ENCODE measurements around the gene AP3D1. TPM values are rescaled to one million over a fixed set of nuclear protein-coding genes. Genes with fewer than 3 reads are reported as not detected.

The AP3D1 gene
- polyA plus RNA-seq, 4 donors: 96.5 to 124 (median 111) TPM

DNA sequence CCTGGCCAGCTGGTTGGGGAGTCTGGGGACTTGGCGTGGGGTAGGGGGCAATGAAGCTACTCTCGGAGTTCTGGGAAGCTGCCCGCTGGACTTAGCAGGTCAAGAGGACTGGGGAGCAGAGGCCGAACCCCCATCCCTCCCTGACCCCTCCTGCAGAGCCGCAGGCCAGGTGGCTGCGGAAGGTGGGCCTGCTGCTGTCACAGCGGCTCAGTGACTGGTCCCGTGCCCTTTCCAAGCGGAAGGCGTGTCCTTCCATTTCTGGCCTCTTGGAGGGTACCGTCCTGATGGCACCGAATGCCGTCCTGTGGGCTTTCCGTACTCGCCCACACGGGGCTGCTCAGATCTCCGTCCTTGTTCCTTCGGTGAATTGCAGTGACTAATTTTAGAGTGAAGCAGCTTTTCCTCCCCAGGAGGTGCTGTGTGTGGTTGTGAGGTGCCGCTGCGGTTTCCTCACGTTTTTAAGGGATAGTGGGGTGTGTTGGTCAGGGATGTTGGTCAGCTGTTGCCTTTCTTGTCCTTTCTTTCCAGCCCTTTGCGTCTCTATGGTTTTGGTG lies 33.1 kb upstream of the AP3D1 start:
- DNase-seq (ENCODE audit: low read depth in 4 of 4, low spot score in 3 of 4): no peak

DNA sequence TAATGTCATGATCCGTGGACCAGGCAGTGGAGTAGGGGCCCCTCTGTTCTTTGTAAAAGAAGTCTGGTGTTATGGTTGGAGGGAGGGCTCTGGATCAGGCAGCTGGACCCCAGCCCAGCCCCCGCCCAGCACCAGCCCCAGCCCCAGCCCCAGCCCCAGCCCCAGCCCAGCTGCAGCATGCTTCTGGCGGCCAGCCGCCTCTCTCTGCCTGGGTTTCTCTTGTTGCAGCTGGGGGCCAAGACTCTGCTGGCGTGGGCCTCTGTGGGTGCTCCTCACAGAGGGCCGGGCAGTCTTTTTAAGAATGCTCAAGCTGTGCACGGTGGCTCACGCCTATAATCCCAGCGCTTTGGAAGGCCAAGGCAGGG lies 30.2 kb upstream of the AP3D1 start:
- DNase-seq (ENCODE audit: low read depth in 4 of 4, low spot score in 3 of 4): no peak

DNA sequence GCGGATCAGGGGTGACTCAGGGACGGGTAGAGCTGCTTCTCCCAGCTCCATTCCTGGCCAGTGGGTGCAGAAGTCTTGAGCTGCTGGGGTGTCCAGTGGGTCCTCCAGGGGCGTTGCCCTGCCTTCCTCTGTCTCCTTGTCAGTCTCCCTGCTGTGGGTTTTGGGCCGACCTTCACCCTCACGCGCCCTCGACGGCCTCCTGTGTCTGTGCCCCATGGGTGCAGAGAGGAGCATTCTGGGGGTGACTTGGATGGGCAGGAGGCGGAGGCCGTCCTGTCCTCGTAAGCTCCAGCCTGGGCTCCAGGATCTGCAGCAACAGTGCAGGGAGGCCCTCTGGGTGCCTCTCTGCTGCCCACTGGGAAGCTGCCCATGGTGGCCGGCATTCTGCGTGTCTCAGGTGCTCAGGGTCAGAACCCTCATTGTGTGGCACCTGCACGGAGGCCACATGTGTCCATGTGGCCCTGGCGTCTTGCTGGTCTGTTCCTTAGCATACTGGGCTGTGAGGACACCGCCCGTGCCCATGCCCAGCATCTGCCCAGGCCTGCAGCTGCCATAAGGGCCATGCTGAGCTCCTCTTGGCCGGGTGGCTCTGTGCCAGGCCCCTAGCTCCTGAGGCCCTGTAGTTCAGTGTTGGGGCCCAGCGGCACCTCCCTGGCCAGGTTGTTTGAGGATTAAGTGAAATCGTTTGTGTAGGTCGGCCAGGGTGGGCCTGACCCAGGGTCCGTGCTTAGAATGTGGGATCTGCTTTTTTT lies 29.7 kb upstream of the AP3D1 start:
- DNase-seq (ENCODE audit: low read depth in 4 of 4, low spot score in 3 of 4): no peak

DNA sequence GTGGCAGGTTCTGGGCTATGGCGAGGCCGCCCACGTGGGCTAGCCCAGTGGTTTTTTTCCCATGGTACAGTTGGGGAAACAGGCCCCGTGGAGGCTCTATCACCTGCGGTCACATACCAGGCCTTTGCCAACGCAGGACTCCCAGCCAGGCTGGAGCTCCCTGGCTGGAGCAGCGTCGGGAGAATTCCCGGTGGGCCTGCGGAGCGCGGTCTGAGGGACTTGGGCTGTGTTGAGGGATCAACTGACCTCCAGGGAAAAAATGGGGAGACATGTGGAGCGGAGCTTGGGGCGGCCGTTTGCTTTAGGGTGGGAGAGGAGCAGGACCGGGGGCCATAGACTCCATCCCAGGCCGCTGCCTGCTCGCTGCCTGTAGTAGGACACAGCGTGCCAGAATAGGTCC lies 28.7 kb upstream of the AP3D1 start:
- DNase-seq (ENCODE audit: low read depth in 4 of 4, low spot score in 3 of 4): no peak

- no peak for DNase-seq (ENCODE audit: low read depth in 4 of 4, low spot score in 3 of 4)
These were observed 27.7 kb upstream of the AP3D1 start for GRCh38 chr19:2179095-2179494.

- no peak for DNase-seq (ENCODE audit: low read depth in 4 of 4, low spot score in 3 of 4)
These were observed 25.1 kb upstream of the AP3D1 start for GRCh38 chr19:2176337-2176994.

DNA sequence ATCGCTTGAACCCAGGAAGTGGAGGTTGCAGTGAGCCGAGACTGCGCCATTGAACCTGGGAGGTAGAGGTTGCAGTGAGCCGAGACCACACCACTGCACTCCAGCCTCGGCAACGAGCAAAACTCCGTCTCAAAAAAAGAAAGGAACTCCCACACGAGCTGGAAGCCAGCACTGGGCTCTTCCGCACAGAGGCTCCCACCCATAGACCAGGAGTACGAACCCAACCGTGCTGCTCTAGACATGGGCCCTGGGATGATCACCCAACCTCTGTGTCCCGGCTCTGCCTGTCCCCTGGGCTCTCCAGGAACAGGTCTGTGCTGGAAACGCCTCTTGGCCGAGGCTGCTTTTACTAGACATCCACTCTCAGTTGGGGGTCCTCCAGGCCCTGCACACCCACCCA lies 24.4 kb upstream of the AP3D1 start:
- DNase-seq (ENCODE audit: low read depth in 4 of 4, low spot score in 3 of 4): no peak

DNA sequence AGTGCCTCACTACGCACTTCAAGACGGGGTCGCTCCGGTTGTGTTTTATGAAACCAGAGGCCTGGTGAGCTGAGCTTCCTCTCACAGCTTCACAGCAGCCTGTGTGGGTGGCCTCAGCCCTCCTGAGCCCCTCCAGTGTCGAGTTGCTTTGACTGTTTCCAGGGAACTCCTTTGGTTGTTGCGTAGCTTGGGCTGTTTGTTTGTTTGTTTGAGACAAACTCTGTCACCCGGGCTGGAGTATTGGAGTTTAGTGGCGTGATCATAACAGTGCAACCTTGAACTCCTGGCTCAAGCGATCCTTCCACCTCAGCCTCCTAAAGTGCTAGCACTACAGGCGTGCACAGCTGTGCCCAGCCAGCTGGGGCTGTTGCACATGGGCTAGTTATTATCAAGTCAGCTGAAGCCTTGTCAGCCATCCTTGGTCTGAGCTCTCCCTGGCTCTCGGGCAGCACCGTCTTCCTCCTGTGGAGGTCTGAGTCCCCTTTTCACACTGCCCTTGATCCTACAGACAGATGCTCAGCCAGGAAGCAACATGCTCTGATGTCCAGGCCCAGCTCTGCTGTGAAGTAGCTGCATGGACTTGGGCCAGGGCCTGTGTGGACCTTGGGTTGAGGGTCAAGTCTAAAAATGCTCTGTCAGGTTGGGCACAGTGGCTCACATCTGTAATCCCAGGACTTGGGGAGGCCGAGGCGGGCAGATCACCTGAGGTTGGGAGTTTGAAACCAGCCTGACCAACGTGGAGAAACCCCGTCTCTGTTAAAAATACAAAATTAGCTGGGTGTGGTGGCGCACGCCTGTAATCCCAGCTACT lies 22.6 kb upstream of the AP3D1 start:
- DNase-seq (ENCODE audit: low read depth in 4 of 4, low spot score in 3 of 4): no peak

GRCh38 chr19:2173388-2173766 lies 22.0 kb upstream of the AP3D1 start:
- DNase-seq (ENCODE audit: low read depth in 4 of 4, low spot score in 3 of 4): no peak

DNA sequence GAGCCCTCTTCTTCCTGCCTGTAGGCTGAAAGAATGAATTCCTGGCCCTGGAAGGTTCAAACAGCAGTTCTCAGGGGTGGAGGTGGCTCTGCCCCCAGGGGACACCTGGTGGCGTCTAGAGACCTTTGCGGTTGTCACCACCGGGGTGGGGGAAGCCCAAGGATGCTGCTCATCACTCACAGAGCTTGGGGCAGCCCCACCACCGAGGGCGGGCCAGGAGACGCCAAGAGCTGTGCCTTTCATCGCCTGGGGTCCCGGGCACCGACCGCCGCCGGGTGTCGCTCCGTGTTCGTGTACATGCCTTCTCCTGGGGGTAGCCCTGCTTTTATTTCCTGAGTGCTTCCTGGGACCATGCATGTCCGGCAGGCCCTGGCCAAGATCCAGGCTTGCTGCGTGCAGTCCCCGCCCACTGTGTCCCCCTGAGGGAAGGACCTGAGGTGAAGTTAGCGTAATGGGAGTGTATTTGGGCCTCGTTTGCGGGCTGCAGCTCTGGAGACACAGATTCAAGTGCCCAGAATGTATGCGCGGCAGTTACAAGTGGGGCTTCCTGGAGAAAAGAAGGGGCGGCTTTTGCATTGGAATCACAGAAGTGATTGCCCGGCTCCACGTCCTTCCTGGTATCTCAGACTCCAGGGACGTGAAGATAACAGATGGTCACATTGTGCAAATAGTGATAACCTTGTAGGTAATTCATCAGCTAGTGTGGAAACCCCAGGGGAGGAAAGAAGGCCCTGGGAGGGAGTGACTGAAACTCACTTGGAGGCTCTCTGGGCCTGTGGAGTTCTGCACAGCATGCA lies 20.2 kb upstream of the AP3D1 start:
- no peak for DNase-seq (ENCODE audit: low read depth in 4 of 4, low spot score in 3 of 4)

DNA sequence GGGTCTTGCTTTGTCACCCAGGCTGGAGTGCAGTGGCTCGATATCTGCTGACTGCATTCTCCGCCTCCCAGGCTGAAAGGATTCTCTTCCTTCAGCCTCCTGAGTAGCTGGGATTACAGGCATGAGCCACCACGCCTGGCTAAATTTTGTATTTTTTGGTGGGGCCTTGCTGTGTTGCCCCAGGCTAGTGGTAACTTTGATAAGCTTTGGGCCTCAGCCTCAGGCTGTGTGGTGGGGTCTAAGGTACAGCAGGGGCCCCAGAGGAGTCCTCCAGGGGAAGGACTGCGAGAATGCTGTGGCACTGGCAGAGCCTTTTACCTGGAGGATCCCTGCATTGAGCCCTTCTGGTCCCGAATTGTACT lies 19.6 kb upstream of the AP3D1 start:
- DNase-seq (ENCODE audit: low read depth in 4 of 4, low spot score in 3 of 4): no peak

DNA sequence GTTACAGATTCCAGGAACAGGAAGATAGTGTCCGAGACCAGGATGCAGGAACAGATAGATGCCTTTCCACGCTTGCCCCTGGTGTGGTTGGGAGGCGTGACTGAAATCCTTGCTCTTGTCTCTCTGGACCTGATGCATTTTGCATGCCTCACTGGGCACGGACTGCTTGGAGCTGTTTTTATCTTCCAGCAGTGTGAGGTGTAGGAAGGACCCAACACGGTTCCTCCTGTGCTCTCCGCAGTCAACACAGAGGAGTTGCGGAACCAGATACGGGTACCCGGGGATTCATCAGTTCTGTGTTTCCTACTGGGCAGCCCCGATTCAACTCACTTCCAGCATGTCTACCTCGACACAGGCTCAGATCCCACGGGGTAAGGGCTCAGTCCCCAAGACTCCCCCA lies 18.9 kb upstream of the AP3D1 start:
- no peak for DNase-seq (ENCODE audit: low read depth in 4 of 4, low spot score in 3 of 4)

DNA sequence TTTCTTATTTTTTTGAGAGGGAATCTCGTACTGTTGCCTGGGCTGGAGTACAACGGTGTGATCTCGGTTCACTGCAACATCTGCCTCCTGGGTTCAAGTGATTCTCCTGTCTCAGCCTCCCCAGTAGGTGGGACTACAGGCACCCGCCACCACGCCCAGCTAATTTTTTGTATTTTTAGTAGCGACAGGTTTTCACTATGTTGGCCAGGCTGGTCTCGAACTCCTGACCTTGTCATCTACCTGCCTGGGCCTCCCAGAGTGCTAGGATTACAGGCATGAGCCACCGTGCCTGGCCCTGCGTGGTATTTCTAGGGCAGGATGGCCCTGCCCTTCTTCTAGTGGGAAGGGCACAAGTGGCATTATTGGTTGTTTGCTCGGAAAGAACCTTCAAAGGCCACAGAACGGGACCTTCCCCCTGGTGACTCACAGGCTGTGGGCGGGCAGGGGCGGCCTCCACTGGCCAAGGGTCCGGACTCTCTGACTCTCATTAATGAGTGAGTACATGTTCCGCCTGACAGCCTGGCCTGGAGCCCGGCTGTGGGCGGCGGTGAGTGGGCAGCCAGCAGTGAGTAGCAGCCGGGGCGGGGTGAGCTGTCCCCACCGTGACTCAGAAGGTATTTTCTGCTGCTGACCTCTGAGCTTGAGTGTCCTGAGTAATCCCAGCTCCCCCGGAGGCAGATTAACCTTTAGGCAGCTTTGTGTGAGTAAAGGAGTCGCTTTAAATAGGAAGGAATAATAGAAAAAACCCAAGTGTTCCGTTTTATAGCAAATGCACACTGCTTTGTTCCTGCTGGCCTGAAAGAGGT lies 17.5 kb upstream of the AP3D1 start:
- peak in 3 of 4 donors; percentile 59 to 71 (median 65) for DNase-seq (ENCODE audit: low read depth in 4 of 4, low spot score in 3 of 4)

DNA sequence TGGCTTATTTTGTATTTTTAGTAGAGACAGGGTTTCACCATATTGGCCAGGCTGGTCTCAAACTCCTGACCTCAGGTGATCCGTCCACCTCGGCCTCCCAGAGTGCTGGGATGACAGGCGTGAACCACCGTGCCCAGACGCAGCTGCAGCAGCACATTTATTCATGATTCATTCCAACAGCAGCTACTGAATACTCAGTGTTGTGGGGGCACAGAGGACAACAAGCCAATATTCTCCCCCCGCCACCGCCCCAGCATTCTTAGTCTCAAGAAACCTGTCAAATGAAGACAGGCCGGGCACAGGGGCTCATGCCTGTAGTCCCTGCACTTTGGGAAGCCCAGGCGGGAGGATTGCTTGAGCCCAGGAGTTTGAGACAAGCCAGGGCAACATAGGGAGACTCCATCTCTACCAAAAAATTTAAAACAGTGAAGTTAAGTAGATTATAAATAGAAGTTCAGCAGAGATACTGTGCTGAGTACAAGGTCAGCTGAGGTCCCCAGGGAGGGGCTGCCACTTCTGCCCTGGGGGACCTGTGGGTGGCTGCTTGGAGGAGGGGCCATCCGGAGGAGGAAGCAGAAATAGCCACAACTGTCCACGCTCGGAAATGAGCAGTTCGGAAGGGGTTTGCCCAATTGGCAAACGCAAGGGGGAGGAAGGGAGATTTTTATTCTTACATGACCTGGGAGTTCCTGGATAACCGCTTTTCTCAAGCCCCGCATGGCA lies 16.7 kb upstream of the AP3D1 start:
- DNase-seq (ENCODE audit: low read depth in 4 of 4, low spot score in 3 of 4): no peak

DNA sequence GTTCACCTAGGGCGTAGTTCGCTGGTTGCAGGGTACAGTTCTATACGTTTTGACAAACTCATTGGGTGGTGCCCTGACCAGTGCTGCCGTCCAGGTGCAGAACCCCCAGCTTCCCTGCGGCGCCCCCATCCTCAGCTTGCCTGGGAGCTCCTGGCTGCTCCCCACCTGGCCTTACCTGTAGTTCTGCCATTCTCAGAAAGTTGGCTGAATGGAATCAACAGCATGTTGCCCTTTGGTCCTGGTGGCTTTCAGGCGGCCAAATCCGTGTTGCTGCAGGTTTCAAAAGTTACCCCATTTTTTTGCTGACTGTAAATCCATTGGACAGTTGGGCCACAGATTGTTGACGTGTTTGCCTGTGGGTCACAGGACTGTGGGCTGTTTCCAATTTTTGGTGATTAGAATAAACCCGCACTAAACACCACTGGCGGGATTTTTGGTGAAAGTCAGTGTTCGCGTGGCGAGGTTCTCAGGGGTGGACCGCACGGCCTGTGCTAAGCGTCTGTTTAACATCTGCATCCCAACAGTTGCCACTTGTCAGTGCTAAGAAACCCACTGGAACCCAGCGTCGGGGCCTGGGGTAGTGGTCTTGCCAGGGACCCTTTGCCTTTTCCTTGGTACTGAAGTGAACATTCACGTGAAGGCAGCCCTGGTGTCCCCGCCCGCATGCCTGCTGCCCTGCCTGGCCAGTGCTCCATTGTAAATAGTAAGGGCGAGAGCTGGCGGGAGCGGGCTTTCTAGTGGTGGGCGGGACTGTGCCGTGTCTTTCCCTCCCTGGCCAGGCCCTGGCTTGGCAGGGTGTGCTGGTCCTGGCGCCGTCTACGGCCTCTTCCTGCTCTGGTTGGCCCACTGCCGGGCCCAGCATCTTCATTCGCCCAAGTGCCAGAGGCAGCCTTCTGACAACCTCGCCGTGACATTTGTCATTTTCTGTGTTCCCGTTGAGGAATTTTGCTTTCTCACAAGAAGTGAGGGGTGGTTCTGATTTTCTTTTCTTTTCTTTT lies 15.7 kb upstream of the AP3D1 start:
- DNase-seq (ENCODE audit: low read depth in 4 of 4, low spot score in 3 of 4): no peak

DNA sequence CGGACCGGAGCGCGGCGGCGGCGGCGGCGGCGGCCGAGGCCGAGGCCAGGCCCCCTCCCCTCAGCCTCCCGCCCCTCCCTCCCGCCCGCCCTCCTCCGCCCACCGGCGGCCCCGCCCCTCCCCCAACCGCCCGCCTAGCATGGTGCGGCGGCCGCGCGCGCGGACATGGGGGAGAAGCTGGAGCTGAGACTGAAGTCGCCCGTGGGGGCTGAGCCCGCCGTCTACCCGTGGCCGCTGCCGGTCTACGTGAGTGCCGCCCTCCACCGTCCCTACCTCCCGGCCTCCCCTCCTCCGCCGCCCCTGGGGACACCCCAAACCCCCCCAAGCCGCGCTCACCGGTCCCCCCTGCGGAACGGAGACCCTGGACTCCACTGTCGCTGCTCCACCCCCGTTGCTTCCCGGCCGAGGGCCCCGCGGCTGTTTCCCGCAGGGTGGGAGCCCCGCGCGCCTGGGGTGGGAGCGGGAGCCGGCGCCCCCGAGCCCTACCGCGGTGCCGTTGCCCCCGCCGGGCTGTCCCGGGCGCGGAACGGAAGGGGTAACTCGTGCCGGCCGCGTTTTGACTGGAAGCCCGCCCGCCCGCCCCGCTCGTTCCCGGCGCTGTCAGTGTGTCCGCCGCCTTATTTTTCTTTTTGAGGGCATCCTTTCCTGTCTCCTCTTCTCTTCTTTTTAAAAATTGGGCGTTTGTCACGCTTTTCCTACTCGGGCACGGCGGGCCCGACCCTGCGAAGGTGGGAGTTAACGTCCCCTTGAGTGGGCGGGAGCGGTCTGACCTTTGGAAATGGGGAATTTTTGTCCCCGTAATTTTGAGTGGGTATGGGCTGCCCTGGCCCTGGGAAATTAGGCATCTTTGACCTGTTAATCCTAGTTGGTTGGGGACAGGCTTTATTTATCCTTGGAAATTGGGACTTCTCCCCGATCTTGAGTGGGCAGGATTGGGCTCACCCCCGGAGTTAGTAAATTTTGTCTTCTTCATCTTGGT lies 12.9 kb upstream of the AP3D1 start:
- DNase-seq (ENCODE audit: low read depth in 4 of 4, low spot score in 3 of 4): no peak

- no peak for DNase-seq (ENCODE audit: low read depth in 4 of 4, low spot score in 3 of 4)
These were observed 9.0 kb upstream of the AP3D1 start for GRCh38 chr19:2160379-2160778.

Measured in right renal pelvis (tissue), 4 donors.